CD8-positive, alpha-beta memory T cell (primary cell): Measurements from ENCODE around the gene STX10. TPM values are rescaled to one million over a fixed set of nuclear protein-coding genes. Genes with fewer than 3 reads are reported as not detected.

Experiments used
- CTCF ChIA-PET: fragments of 350-600 bp; sonication (Branson Sonifier 250); formaldehyde crosslinking; loops from one replicate; lab custom pipeline; 2021; ENCODE audit warnings: antibody characterized with exemption; lab: Charles Lee
- POLR2A ChIA-PET: fragments of 350-600 bp; sonication (Branson Sonifier 250); formaldehyde crosslinking; loops from one replicate; lab custom pipeline; 2021; ENCODE audit warnings: antibody characterized with exemption; lab: Charles Lee
- DNase-seq, 5 donors: peaks; one replicate each; pipeline versions ENCODE4 v3.0.0 to v3.0.0-alpha.2; 2020 to 2022; ENCODE audit warnings: mixed read lengths in 1 of 5
- H3K27ac ChIP-seq: one replicate; pipeline ENCODE4 v1.7.0; 2013; ENCODE audit warnings: low read depth, mild to moderate bottlenecking, low read length, moderate library complexity
- H3K27me3 ChIP-seq: 2 replicates; pipeline ENCODE4 v1.7.0; 2013; ENCODE audit warnings: low read length, mild to moderate bottlenecking; ENCODE audit not compliant: insufficient read depth, poor library complexity, severe bottlenecking
- H3K36me3 ChIP-seq: 2 replicates; pipeline ENCODE4 v1.7.0; 2013; ENCODE audit warnings: mild to moderate bottlenecking, low read length, moderate library complexity; ENCODE audit not compliant: insufficient read depth
- H3K4me1 ChIP-seq: 2 replicates; pipeline ENCODE4 v1.7.0; 2013; ENCODE audit warnings: mild to moderate bottlenecking, low read length, moderate library complexity; ENCODE audit not compliant: insufficient read depth
- H3K4me3 ChIP-seq: 2 replicates; pipeline ENCODE4 v1.7.0; 2013; ENCODE audit warnings: mild to moderate bottlenecking, low read length
- H3K9me3 ChIP-seq: 2 replicates; pipeline ENCODE4 v1.7.0; 2013; ENCODE audit warnings: mild to moderate bottlenecking, low read length
- H3K27ac Mint-ChIP-seq, 8 donors: one replicate each; pipeline ENCODE4 v1.8.0; 2020 to 2021; ENCODE audit warnings: mixed read lengths in 8 of 8, mild to moderate bottlenecking in 6 of 8, inconsistent platforms in 3 of 8, moderate library complexity in 3 of 8
- H3K27me3 Mint-ChIP-seq, 2 donors: one replicate each; pipeline ENCODE4 v1.8.0; 2020 to 2021; ENCODE audit warnings: mixed read lengths in 2 of 2, mild to moderate bottlenecking in 1 of 2, moderate library complexity in 1 of 2
- H3K36me3 Mint-ChIP-seq, 3 donors: one replicate each; pipeline ENCODE4 v1.8.0; 2020 to 2021; ENCODE audit warnings: mixed read lengths in 3 of 3, inconsistent platforms in 1 of 3, mild to moderate bottlenecking in 1 of 3
- H3K4me1 Mint-ChIP-seq, 3 donors: one replicate each; pipeline ENCODE4 v1.8.0; 2020 to 2021; ENCODE audit warnings: mixed read lengths in 3 of 3, inconsistent platforms in 1 of 3, mild to moderate bottlenecking in 1 of 3
- H3K4me3 Mint-ChIP-seq, 7 donors: one replicate each; pipeline ENCODE4 v1.8.0; 2020 to 2021; ENCODE audit warnings: mixed read lengths in 7 of 7, mild to moderate bottlenecking in 6 of 7, moderate library complexity in 4 of 7, inconsistent platforms in 2 of 7
- H3K9me3 Mint-ChIP-seq, 5 donors: one replicate each; pipeline ENCODE4 v1.8.0; 2020 to 2022; ENCODE audit warnings: mixed read lengths in 5 of 5, mild to moderate bottlenecking in 3 of 5, moderate library complexity in 2 of 5, inconsistent platforms in 1 of 5
- polyA plus RNA-seq: library from polyadenylated mRNA; unstranded; fragments of 300-500 nt; fragmentation: Illumina TruSeq; gene quantifications from one replicate; pipeline ENCODE4 v1.2.3, GENCODE V29; 2021
- total RNA-seq, 2 experiments: library from RNA; stranded (reverse); gene quantifications; one replicate each; pipeline ENCODE4 v1.2.3, GENCODE V29; 2021

Gene STX10
- total and polyA plus RNA-seq, 3 experiments from 2014 or later = 58.7 to 63.7 (median 60.9) TPM

- H3K4me1 Mint-ChIP-seq = peaks cover 46 to 78% (median 51%) of the 10 kb centered on the region in 3 donors
Observed at GRCh38 chr19:13099073-13099999, 50.8 kb downstream of the STX10 start.

GRCh38 chr19:13098277-13099072 is 51.7 kb downstream of the STX10 start:
- peaks cover 74% of the 10 kb centered on the region for H3K4me1 ChIP-seq
- peak overlapping the region; percentile 82 for H3K27ac ChIP-seq
- Mint-ChIP-seq H3K27ac (peak overlapping the region in 7 of 8 donors; percentile 8 to 89 (median 71)), H3K27me3 (peaks cover 27 to 28% of the 10 kb centered on the region in 2 donors), H3K4me1 (peaks cover 44 to 77% (median 49%) of the 10 kb centered on the region in 3 donors), H3K9me3 (peaks cover 0 to 4% (median 0%) of the 10 kb centered on the region in 5 donors), H3K36me3 (peaks cover 0 to 3% (median 0%) of the 10 kb centered on the region in 3 donors), H3K4me3 (peak overlapping the region; percentile 65 to 85 (median 78))
- no peaks in the 10 kb centered on the region for H3K9me3 ChIP-seq
- DNase-seq = no peak
- CTCF ChIA-PET = interaction anchor here (1.1 kb wide), 1 partner anchor 7 kb away, joined by 4 read pairs; no protein-coding TSS in a partner anchor
- POLR2A ChIA-PET = interaction anchor here (1.5 kb wide), 1 partner anchor 69 kb away, joined by 9 read pairs; no protein-coding TSS in a partner anchor
- no peaks in the 10 kb centered on the region for H3K36me3 ChIP-seq
- H3K27me3 ChIP-seq = peaks cover 17% of the 10 kb centered on the region
- peak overlapping the region; percentile 60 for H3K4me3 ChIP-seq

More at GRCh38 chr19:13099073-13099999, 50.8 kb downstream of the STX10 start:
- Histone ChIP-seq H3K4me1 (peaks cover 81% of the 10 kb centered on the region), H3K36me3 (no peaks in the 10 kb centered on the region), H3K4me3 (peak overlapping the region; percentile 60), H3K27me3 (peaks cover 17% of the 10 kb centered on the region), H3K9me3 (no peaks in the 10 kb centered on the region), H3K27ac (peak overlapping the region; percentile 82)
- Mint-ChIP-seq H3K9me3 (peaks cover 0 to 4% (median 0%) of the 10 kb centered on the region in 5 donors), H3K4me3 (peak overlapping the region; percentile 66 to 85 (median 81)), H3K27me3 (peaks cover 23 to 28% of the 10 kb centered on the region in 2 donors), H3K27ac (peak overlapping the region; percentile 86 to 100 (median 96)), H3K36me3 (peaks cover 0 to 3% (median 0%) of the 10 kb centered on the region in 3 donors)
- ChIA-PET CTCF (interaction anchor here (0.9 to 2.1 kb wide), 5 partner anchors 8 to 134 kb away, joined by 3 to 10 read pairs (median 7); no protein-coding TSS in a partner anchor), POLR2A (interaction anchor here (1.0 to 1.7 kb wide), 10 partner anchors 18 to 307 kb away, joined by 3 to 10 read pairs (median 4); partner anchors contain the start of genes IER2, NACC1, STX10 and TRMT1)
- DNase-seq = peak; percentile 73 to 88 (median 80)

- Histone ChIP-seq H3K9me3 (no peaks in the 10 kb centered on the region), H3K4me1 (peaks cover 66% of the 10 kb centered on the region), H3K27ac (peak overlapping the region; percentile 59), H3K27me3 (peaks cover 17% of the 10 kb centered on the region), H3K4me3 (no peak overlapping the region), H3K36me3 (no peaks in the 10 kb centered on the region)
- Mint-ChIP-seq H3K4me1 (peaks cover 39 to 71% (median 44%) of the 10 kb centered on the region in 3 donors), H3K9me3 (peaks cover 0 to 4% (median 0%) of the 10 kb centered on the region in 5 donors), H3K36me3 (peaks cover 0 to 3% (median 0%) of the 10 kb centered on the region in 3 donors), H3K27me3 (peaks cover 27 to 28% of the 10 kb centered on the region in 2 donors), H3K27ac (peak overlapping the region in 2 of 8 donors; percentile 61 to 82), H3K4me3 (peak overlapping the region; percentile 12 to 79 (median 50))
- POLR2A ChIA-PET = interaction anchor here (0.6 kb wide), 1 partner anchor 151 kb away, joined by 4 read pairs; no protein-coding TSS in a partner anchor
- peak in 1 of 5 donors; percentile 55 for DNase-seq
- CTCF ChIA-PET = interaction anchor here (4.3 kb wide), 1 partner anchor 132 kb away, joined by 45 read pairs; no protein-coding TSS in a partner anchor
Observed at GRCh38 chr19:13097463-13098258, 52.5 kb downstream of the STX10 start.

- peaks cover 36 to 66% (median 41%) of the 10 kb centered on the region in 3 donors for H3K4me1 Mint-ChIP-seq
- peaks cover 17% of the 10 kb centered on the region for H3K27me3 ChIP-seq
- H3K4me3 Mint-ChIP-seq = peak overlapping the region in 6 of 7 donors; percentile 36 to 79 (median 65)
- H3K27me3 Mint-ChIP-seq = peaks cover 27 to 28% of the 10 kb centered on the region in 2 donors
- ChIA-PET POLR2A (interaction anchor here (0.6 kb wide), 1 partner anchor 151 kb away, joined by 4 read pairs; no protein-coding TSS in a partner anchor), CTCF (interaction anchor here (4.2 to 4.3 kb wide), 2 partner anchors 36 to 132 kb away, joined by 36 to 45 read pairs; no protein-coding TSS in a partner anchor)
- DNase-seq = no peak
- H3K36me3 ChIP-seq = no peaks in the 10 kb centered on the region
- H3K9me3 Mint-ChIP-seq = peaks cover 0 to 4% (median 0%) of the 10 kb centered on the region in 5 donors
- H3K9me3 ChIP-seq = no peaks in the 10 kb centered on the region
- peak overlapping the region; percentile 59 for H3K27ac ChIP-seq
- no peak overlapping the region for H3K4me3 ChIP-seq
- H3K4me1 ChIP-seq = peaks cover 61% of the 10 kb centered on the region
- peak overlapping the region in 6 of 8 donors; percentile 37 to 72 (median 69) for H3K27ac Mint-ChIP-seq
- peaks cover 0 to 3% (median 0%) of the 10 kb centered on the region in 3 donors for H3K36me3 Mint-ChIP-seq
Observed at GRCh38 chr19:13097033-13097462, 53.1 kb downstream of the STX10 start.

GRCh38 chr19:13095934-13096927 is 53.9 kb downstream of the STX10 start:
- Histone ChIP-seq H3K36me3 (no peaks in the 10 kb centered on the region), H3K4me3 (no peak overlapping the region), H3K9me3 (no peaks in the 10 kb centered on the region), H3K27ac (peak overlapping the region; percentile 59), H3K27me3 (peaks cover 17% of the 10 kb centered on the region), H3K4me1 (peaks cover 53% of the 10 kb centered on the region)
- Mint-ChIP-seq H3K4me3 (peak overlapping the region; percentile 1 to 79 (median 67)), H3K27me3 (peaks cover 27 to 28% of the 10 kb centered on the region in 2 donors), H3K27ac (peak overlapping the region in 6 of 8 donors; percentile 7 to 90 (median 56)), H3K4me1 (peaks cover 29 to 58% (median 33%) of the 10 kb centered on the region in 3 donors), H3K36me3 (peaks cover 0 to 3% (median 0%) of the 10 kb centered on the region in 3 donors), H3K9me3 (peaks cover 0 to 4% (median 0%) of the 10 kb centered on the region in 5 donors)
- POLR2A ChIA-PET = interaction anchor here (0.5 to 1.6 kb wide), 2 partner anchors 49 to 60 kb away, joined by 4 to 5 read pairs; no protein-coding TSS in a partner anchor
- CTCF ChIA-PET = interaction anchor here (1.1 to 4.9 kb wide), 5 partner anchors 9 to 211 kb away, joined by 3 to 71 read pairs (median 36); no protein-coding TSS in a partner anchor
- DNase-seq = no peak

- DNase-seq = peak in 1 of 5 donors; percentile 56
- H3K36me3 Mint-ChIP-seq = peaks cover 0 to 3% (median 0%) of the 10 kb centered on the region in 3 donors
- peak overlapping the region in 2 of 7 donors; percentile 71 to 74 for H3K4me3 Mint-ChIP-seq
- H3K36me3 ChIP-seq = no peaks in the 10 kb centered on the region
- H3K4me3 ChIP-seq = no peak overlapping the region
- H3K9me3 Mint-ChIP-seq = peaks cover 0 to 4% (median 0%) of the 10 kb centered on the region in 5 donors
- no peaks in the 10 kb centered on the region for H3K9me3 ChIP-seq
- peaks cover 27 to 28% of the 10 kb centered on the region in 2 donors for H3K27me3 Mint-ChIP-seq
- peaks cover 17% of the 10 kb centered on the region for H3K27me3 ChIP-seq
- H3K4me1 ChIP-seq = peaks cover 45% of the 10 kb centered on the region
- POLR2A ChIA-PET = interaction anchor here (0.6 to 1.6 kb wide), 2 partner anchors 12 to 60 kb away, joined by 4 to 7 read pairs; no protein-coding TSS in a partner anchor
- CTCF ChIA-PET = interaction anchor here (0.9 to 4.9 kb wide), 9 partner anchors 9 to 210 kb away, joined by 3 to 71 read pairs (median 12); no protein-coding TSS in a partner anchor
- no peak overlapping the region for H3K27ac Mint-ChIP-seq
- H3K27ac ChIP-seq = no peak overlapping the region
- peaks cover 28 to 51% (median 31%) of the 10 kb centered on the region in 3 donors for H3K4me1 Mint-ChIP-seq
Observed at GRCh38 chr19:13095393-13095784, 54.8 kb downstream of the STX10 start.
